Astrocyte (in vitro differentiated cells and primary cell): ENCODE measurements around the gene NCAPG. TPM values are rescaled to one million over a fixed set of nuclear protein-coding genes. Genes with fewer than 3 reads are reported as not detected.
"Not testable (repeated sequence)": the region's sequence is repeated elsewhere in the genome, so short reads cannot be mapped to it uniquely, and the experiment has no call there.

Experiments used
- DNase-seq: peaks from one replicate; pipeline ENCODE4 v3.0.0-alpha.2; 2010; ENCODE audit warnings: low read depth
- FAIRE-seq: peaks from 2 replicates; lab custom pipeline; 2011; peaks lifted over from hg19 to GRCh38; lab: Jason Lieb, UNC
- H2AFZ ChIP-seq: 2 replicates; pipeline ENCODE4 v1.6.0; 2012; ENCODE audit warnings: low read depth, low read length, inconsistent platforms
- H3K27ac ChIP-seq: 2 replicates; pipeline ENCODE4 v1.5.1; 2011; ENCODE audit warnings: low read depth, low read length, inconsistent platforms
- H3K27me3 ChIP-seq: 2 replicates; pipeline ENCODE4 v1.6.0; 2011; ENCODE audit warnings: low read length, inconsistent platforms; ENCODE audit not compliant: insufficient read depth
- H3K36me3 ChIP-seq: 2 replicates; pipeline ENCODE4 v1.5.1; 2011; ENCODE audit warnings: low read length, inconsistent platforms; ENCODE audit not compliant: insufficient read depth
- H3K4me1 ChIP-seq: 2 replicates; pipeline ENCODE4 v1.5.1; 2011; ENCODE audit warnings: low read length, inconsistent platforms; ENCODE audit not compliant: insufficient read depth
- H3K4me2 ChIP-seq: 2 replicates; pipeline ENCODE4 v1.6.0; 2012; ENCODE audit warnings: low read length, inconsistent platforms
- H3K4me3 ChIP-seq: 2 replicates; pipeline ENCODE4 v1.5.1; 2011; ENCODE audit warnings: low read depth, mild to moderate bottlenecking, low read length, inconsistent platforms; ENCODE audit not compliant: insufficient read depth
- H3K79me2 ChIP-seq: 2 replicates; pipeline ENCODE4 v1.6.0; 2012; ENCODE audit warnings: mild to moderate bottlenecking, low read length, inconsistent platforms; ENCODE audit not compliant: insufficient read depth
- H3K9ac ChIP-seq: 2 replicates; pipeline ENCODE4 v1.6.0; 2012; ENCODE audit warnings: mild to moderate bottlenecking, low read length, inconsistent platforms
- H3K9me3 ChIP-seq: 2 replicates; pipeline ENCODE4 v1.5.1; 2012; ENCODE audit warnings: low read depth, mild to moderate bottlenecking, low read length, inconsistent platforms; ENCODE audit not compliant: insufficient read depth
- H4K20me1 ChIP-seq: 2 replicates; pipeline ENCODE4 v1.6.0; 2012; ENCODE audit warnings: low read length, inconsistent platforms; ENCODE audit not compliant: insufficient read depth
- H3K27ac Mint-ChIP-seq: one replicate; pipeline ENCODE4 v1.8.0; 2021; ENCODE audit warnings: mild to moderate bottlenecking, mixed read lengths; ENCODE audit not compliant: unreplicated experiment
- H3K27me3 Mint-ChIP-seq: one replicate; pipeline ENCODE4 v1.8.0; 2021; ENCODE audit warnings: low read depth, mixed read lengths; ENCODE audit not compliant: unreplicated experiment
- H3K36me3 Mint-ChIP-seq: one replicate; pipeline ENCODE4 v1.8.0; 2021; ENCODE audit warnings: low read depth, mixed read lengths; ENCODE audit not compliant: unreplicated experiment
- H3K4me1 Mint-ChIP-seq: one replicate; pipeline ENCODE4 v1.8.0; 2021; ENCODE audit warnings: low read depth, mixed read lengths; ENCODE audit not compliant: unreplicated experiment
- H3K4me3 Mint-ChIP-seq: one replicate; pipeline ENCODE4 v1.8.0; 2021; ENCODE audit warnings: mild to moderate bottlenecking, moderate library complexity, mixed read lengths; ENCODE audit not compliant: unreplicated experiment
- H3K9me3 Mint-ChIP-seq: one replicate; pipeline ENCODE4 v1.8.0; 2021; ENCODE audit warnings: mild to moderate bottlenecking, mixed read lengths; ENCODE audit not compliant: unreplicated experiment
- CTCF ChIP-seq: IDR thresholded peaks from 2 replicates; pipeline ENCODE4 v1.5.1; 2011; ENCODE audit warnings: low read depth, mild to moderate bottlenecking, inconsistent platforms, low read length, moderate library complexity; ENCODE audit not compliant: insufficient read depth
- EZH2 ChIP-seq: IDR thresholded peaks from 2 replicates; pipeline ENCODE4 v1.6.1; 2012; ENCODE audit warnings: mild to moderate bottlenecking, low read length, inconsistent platforms; ENCODE audit not compliant: insufficient read depth
- total RNA-seq: library from RNA; stranded (reverse); gene quantifications from 2 replicates; pipeline ENCODE4 v1.2.1, GENCODE V29; 2021

Gene NCAPG
- total RNA-seq, 1 donor from 2014 or later, result 4.7 TPM

- no peak overlapping the region for H3K9ac ChIP-seq
- H3K4me3 Mint-ChIP-seq, result no peak overlapping the region
- H3K4me1 Mint-ChIP-seq, result no peaks in the 10 kb centered on the region
- H3K36me3 ChIP-seq, result no peaks in the 10 kb centered on the region
- no peaks in the 10 kb centered on the region for H3K9me3 ChIP-seq
- no peaks in the 10 kb centered on the region for H3K27me3 ChIP-seq
- H3K79me2 ChIP-seq, result no peaks in the 10 kb centered on the region
- H3K4me1 ChIP-seq, result no peaks in the 10 kb centered on the region
- no peaks in the 10 kb centered on the region for H3K9me3 Mint-ChIP-seq
- H4K20me1 ChIP-seq, result no peaks in the 10 kb centered on the region
- no peaks in the 10 kb centered on the region for H3K36me3 Mint-ChIP-seq
- no peak overlapping the region for H3K4me2 ChIP-seq
- DNase-seq, result no peak
- no peak for FAIRE-seq
- H3K27ac ChIP-seq, result no peak overlapping the region
- no peak overlapping the region for H3K4me3 ChIP-seq
- H3K27me3 Mint-ChIP-seq, result no peaks in the 10 kb centered on the region
- no peak overlapping the region for H2AFZ ChIP-seq
- H3K27ac Mint-ChIP-seq, result no peak overlapping the region
- TF ChIP-seq EZH2 (no peak), CTCF (no peak)
Measured at GRCh38 chr4:17851959-17852358, 41.2 kb downstream of the NCAPG start.

DNA sequence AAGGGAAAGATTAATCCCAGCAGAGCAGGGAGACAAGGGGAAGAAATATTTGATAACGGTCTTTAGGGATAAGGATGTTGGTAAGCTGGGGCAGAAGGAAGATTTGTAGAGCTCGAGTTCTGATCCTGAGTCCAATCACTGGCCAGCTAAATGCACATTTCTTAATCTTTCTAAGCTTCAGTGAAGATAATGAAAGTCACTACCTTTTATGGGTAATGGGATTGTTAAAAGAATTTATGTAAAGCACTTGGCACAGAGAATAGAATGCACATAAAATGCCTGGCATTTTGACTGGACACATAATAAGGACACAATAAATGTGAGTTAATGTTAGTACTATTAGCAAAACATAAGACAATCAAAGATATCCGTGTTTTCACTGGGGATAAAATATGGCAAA, 43.3 kb downstream of the NCAPG start:
- Histone ChIP-seq H3K27me3 (no peaks in the 10 kb centered on the region), H3K4me3 (no peak overlapping the region), H3K9me3 (no peaks in the 10 kb centered on the region), H3K36me3 (no peaks in the 10 kb centered on the region), H3K4me2 (no peak overlapping the region), H3K4me1 (no peaks in the 10 kb centered on the region), H3K27ac (no peak overlapping the region), H4K20me1 (no peaks in the 10 kb centered on the region), H3K9ac (no peak overlapping the region), H2AFZ (no peak overlapping the region), H3K79me2 (no peaks in the 10 kb centered on the region)
- Mint-ChIP-seq H3K4me1 (no peaks in the 10 kb centered on the region), H3K27ac (no peak overlapping the region), H3K9me3 (no peaks in the 10 kb centered on the region), H3K4me3 (no peak overlapping the region), H3K27me3 (no peaks in the 10 kb centered on the region), H3K36me3 (no peaks in the 10 kb centered on the region)
- TF ChIP-seq EZH2 (no peak), CTCF (no peak)
- DNase-seq (no peak), FAIRE-seq (no peak)

GRCh38 chr4:17859793-17860406, 49.1 kb downstream of the NCAPG start:
- peaks cover 14% of the 10 kb centered on the region for H3K9me3 Mint-ChIP-seq
- TF ChIP-seq CTCF, result no peak
- no peak for TF ChIP-seq EZH2
- Histone ChIP-seq H3K4me3 (no peak overlapping the region), H3K27me3 (no peaks in the 10 kb centered on the region), H2AFZ (no peak overlapping the region), H3K79me2 (no peaks in the 10 kb centered on the region), H3K4me2 (no peak overlapping the region), H3K36me3 (no peaks in the 10 kb centered on the region), H3K9ac (no peak overlapping the region), H3K27ac (no peak overlapping the region), H4K20me1 (no peaks in the 10 kb centered on the region), H3K9me3 (no peaks in the 10 kb centered on the region), H3K4me1 (no peaks in the 10 kb centered on the region)
- H3K4me3 Mint-ChIP-seq, result no peak overlapping the region
- H3K36me3 Mint-ChIP-seq, result peaks cover 9% of the 10 kb centered on the region
- no peak for DNase-seq
- no peak overlapping the region for H3K27ac Mint-ChIP-seq
- FAIRE-seq, result no peak
- H3K4me1 Mint-ChIP-seq, result no peaks in the 10 kb centered on the region
- no peaks in the 10 kb centered on the region for H3K27me3 Mint-ChIP-seq

GRCh38 chr4:17861906-17862305, 51.1 kb downstream of the NCAPG start:
- H3K9me3 Mint-ChIP-seq, result peaks cover 14% of the 10 kb centered on the region
- H2AFZ ChIP-seq, H3K27me3 Mint-ChIP-seq, FAIRE-seq, H3K4me1 ChIP-seq, H3K36me3 Mint-ChIP-seq, H3K27me3 ChIP-seq, H3K27ac Mint-ChIP-seq, H3K4me1 Mint-ChIP-seq, H3K4me2 ChIP-seq, DNase-seq, H3K9me3 ChIP-seq, H3K4me3 ChIP-seq, H3K36me3 ChIP-seq, H3K27ac ChIP-seq, H3K79me2 ChIP-seq, H4K20me1 ChIP-seq, H3K4me3 Mint-ChIP-seq, H3K9ac ChIP-seq: not testable (repeated sequence)
